Suprapubic skin (tissue), 4 donors: ENCODE results near the gene ARHGEF33. TPM values are rescaled to one million over a fixed set of nuclear protein-coding genes. Genes with fewer than 3 reads are reported as not detected.

ENCODE experiments used
- DNase-seq, 2 donors: peaks; one replicate each; pipeline ENCODE4 v3.0.0-alpha.2; 2019; ENCODE audit warnings: low spot score in 2 of 2
- H3K27ac ChIP-seq: fragments of 200-600 bp; sonication (generic); one replicate; pipeline ENCODE4 v1.5.1; 2019
- H3K27me3 ChIP-seq: fragments of 200-600 bp; sonication (generic); one replicate; pipeline ENCODE4 v1.5.1; 2019
- H3K36me3 ChIP-seq: fragments of 200-600 bp; sonication (generic); one replicate; pipeline ENCODE4 v1.5.1; 2019
- H3K4me1 ChIP-seq: fragments of 200-600 bp; sonication (generic); one replicate; pipeline ENCODE4 v1.5.1; 2019
- H3K4me3 ChIP-seq: fragments of 200-600 bp; sonication (generic); one replicate; pipeline ENCODE4 v1.5.1; 2019; ENCODE audit warnings: mild to moderate bottlenecking
- H3K9me3 ChIP-seq: fragments of 200-600 bp; sonication (generic); one replicate; pipeline ENCODE4 v1.5.1; 2019
- CTCF ChIP-seq, 2 donors: fragments of 200-600 bp in 1 of 2; fragments of 450-650 bp in 1 of 2; sonication (generic) in 1 of 2; IDR thresholded peaks; one replicate each; pipeline ENCODE4 v1.5.1; 2016 to 2019; ENCODE audit warnings: antibody characterized with exemption in 2 of 2, mild to moderate bottlenecking in 1 of 2, moderate library complexity in 1 of 2
- EP300 ChIP-seq: sonication (generic); formaldehyde crosslinking; IDR thresholded peaks from one replicate; pipeline ENCODE4 v1.6.1; 2017; ENCODE audit warnings: antibody characterized with exemption
- POLR2A ChIP-seq, 2 donors: fragments of 450-650 bp; IDR thresholded peaks; one replicate each; pipeline ENCODE4 v1.6.1; 2017; ENCODE audit warnings: antibody characterized with exemption in 2 of 2, mild to moderate bottlenecking in 2 of 2, moderate library complexity in 2 of 2
- POLR2AphosphoS5 ChIP-seq, 3 donors: sonication (generic); formaldehyde crosslinking; IDR thresholded peaks; one replicate each; pipeline ENCODE4 v1.6.1; 2017; ENCODE audit warnings: antibody characterized with exemption in 3 of 3
- WGBS: methylation state at CpG from one replicate; pipeline ENCODE4 v1.1.5; 2018; 5-methylcytosine and 5-hydroxymethylcytosine counted together
- total RNA-seq, 4 donors: library from RNA; depleted of rRNA; stranded (reverse); fragments of >200 nt; gene quantifications; one replicate each; pipeline ENCODE4 v1.1.0, GENCODE V29; 2016

The ARHGEF33 gene
- total RNA-seq, 4 donors from 2014 or later = 0.34 to 0.80 (median 0.42) TPM

- DNase-seq = no peak
- WGBS = 89% methylated on average over 1 of the region's 1 CpG
- Histone ChIP-seq H3K36me3 (peaks cover 86% of the 10 kb centered on the region), H3K4me1 (no peaks in the 10 kb centered on the region), H3K4me3 (no peak overlapping the region), H3K9me3 (no peaks in the 10 kb centered on the region), H3K27me3 (no peaks in the 10 kb centered on the region), H3K27ac (no peak overlapping the region)
- TF ChIP-seq EP300 = no peak
- TF ChIP-seq POLR2A (IDR thresholded peaks at IDR 0.05) = no peak
- no peak for TF ChIP-seq CTCF (IDR thresholded peaks at IDR 0.05)
- no peak for TF ChIP-seq POLR2AphosphoS5 (IDR thresholded peaks at IDR 0.05)
Measured at GRCh38 chr2:39008665-39009064, 119.0 kb downstream of the ARHGEF33 start.

GRCh38 chr2:39013871-39014270 lies 124.2 kb downstream of the ARHGEF33 start:
- no peak for TF ChIP-seq POLR2AphosphoS5 (IDR thresholded peaks at IDR 0.05)
- no peak for TF ChIP-seq EP300
- no peak for TF ChIP-seq CTCF (IDR thresholded peaks at IDR 0.05)
- H3K4me3 ChIP-seq = no peak overlapping the region
- H3K27ac ChIP-seq = no peak overlapping the region
- peaks cover 45% of the 10 kb centered on the region for H3K36me3 ChIP-seq
- no peak for DNase-seq
- no peaks in the 10 kb centered on the region for H3K27me3 ChIP-seq
- 85% methylated on average over 3 of the region's 3 CpGs for WGBS
- no peaks in the 10 kb centered on the region for H3K9me3 ChIP-seq
- H3K4me1 ChIP-seq = no peaks in the 10 kb centered on the region

GRCh38 chr2:39015424-39015823 lies 125.7 kb downstream of the ARHGEF33 start:
- no peak overlapping the region for H3K27ac ChIP-seq
- H3K36me3 ChIP-seq = peaks cover 30% of the 10 kb centered on the region

GRCh38 chr2:39017334-39017733 lies 127.7 kb downstream of the ARHGEF33 start:
- Histone ChIP-seq H3K27ac (no peak overlapping the region), H3K4me3 (no peak overlapping the region), H3K9me3 (no peaks in the 10 kb centered on the region), H3K27me3 (no peaks in the 10 kb centered on the region), H3K36me3 (peaks cover 17% of the 10 kb centered on the region), H3K4me1 (no peaks in the 10 kb centered on the region)
- no peak for DNase-seq
- TF ChIP-seq EP300 = no peak
- TF ChIP-seq CTCF (IDR thresholded peaks at IDR 0.05) = no peak
- TF ChIP-seq POLR2A (IDR thresholded peaks at IDR 0.05) = no peak
- no peak for TF ChIP-seq POLR2AphosphoS5 (IDR thresholded peaks at IDR 0.05)

More at GRCh38 chr2:39015424-39015823, 125.7 kb downstream of the ARHGEF33 start:
- Histone ChIP-seq H3K4me1 (no peaks in the 10 kb centered on the region), H3K4me3 (no peak overlapping the region), H3K9me3 (no peaks in the 10 kb centered on the region), H3K27me3 (no peaks in the 10 kb centered on the region)
- 92% methylated on average over 1 of the region's 1 CpG for WGBS
- TF ChIP-seq CTCF (IDR thresholded peaks at IDR 0.05) = no peak
- TF ChIP-seq EP300 = no peak
- TF ChIP-seq POLR2AphosphoS5 (IDR thresholded peaks at IDR 0.05) = no peak
- no peak for TF ChIP-seq POLR2A (IDR thresholded peaks at IDR 0.05)
- no peak for DNase-seq

- Histone ChIP-seq H3K9me3 (no peaks in the 10 kb centered on the region), H3K36me3 (peaks cover 8% of the 10 kb centered on the region), H3K4me1 (no peaks in the 10 kb centered on the region), H3K27ac (no peak overlapping the region), H3K27me3 (no peaks in the 10 kb centered on the region), H3K4me3 (no peak overlapping the region)
- TF ChIP-seq POLR2A (IDR thresholded peaks at IDR 0.05) = no peak
- no peak for TF ChIP-seq EP300
- TF ChIP-seq CTCF (IDR thresholded peaks at IDR 0.05) = no peak
- no peak for TF ChIP-seq POLR2AphosphoS5 (IDR thresholded peaks at IDR 0.05)
- 80% methylated on average over 4 of the region's 4 CpGs for WGBS
- DNase-seq = no peak
Measured at GRCh38 chr2:39018638-39019037, 129.0 kb downstream of the ARHGEF33 start.
